HEK293T (cell line): ENCODE measurements around the gene FUT8.

Source experiments
- CTCF ChIA-PET: fragments of 350-600 bp; formaldehyde crosslinking; extraction: SDS; loops from one replicate; lab custom pipeline; 2021; ENCODE audit warnings: antibody characterized with exemption, inconsistent platforms; lab: Yijun Ruan, JAX
- POLR2A ChIA-PET: fragments of 350-600 bp; formaldehyde crosslinking; extraction: SDS; loops from one replicate; lab custom pipeline; 2020; ENCODE audit warnings: antibody characterized with exemption, inconsistent platforms; lab: Yijun Ruan, JAX
- DNase-seq: peaks from one replicate; pipeline ENCODE4 v3.0.0; 2012; ENCODE audit warnings: mixed read lengths; ENCODE audit errors: extremely low spot score
- ARNT ChIP-seq: fragments of 450-650 bp; IDR thresholded peaks from 2 replicates; pipeline ENCODE4 v1.6.1; 2017; ENCODE audit warnings: mild to moderate bottlenecking
- BHLHE40 ChIP-seq: fragments of 450-650 bp; IDR thresholded peaks from 2 replicates; pipeline ENCODE4 v1.6.1; 2016; ENCODE audit warnings: mild to moderate bottlenecking, moderate library complexity, borderline replicate concordance
- CTBP1 ChIP-seq: fragments of 450-650 bp; IDR thresholded peaks from 2 replicates; pipeline ENCODE4 v1.6.1; 2016; ENCODE audit warnings: borderline replicate concordance
- ELF4 ChIP-seq: fragments of 450-650 bp; IDR thresholded peaks from 2 replicates; pipeline ENCODE4 v1.6.1; 2017; ENCODE audit warnings: antibody characterized with exemption
- FOXA1 ChIP-seq: fragments of 450-650 bp; IDR thresholded peaks from 2 replicates; pipeline ENCODE4 v1.6.1; 2016; ENCODE audit warnings: mild to moderate bottlenecking
- FOXK2 ChIP-seq: fragments of 450-650 bp; IDR thresholded peaks from 2 replicates; pipeline ENCODE4 v1.6.1; 2016; ENCODE audit warnings: mild to moderate bottlenecking
- FOXM1 ChIP-seq: fragments of 450-650 bp; IDR thresholded peaks from 2 replicates; pipeline ENCODE4 v1.6.1; 2017; ENCODE audit warnings: mild to moderate bottlenecking, borderline replicate concordance
- HDGF ChIP-seq: fragments of 450-650 bp; IDR thresholded peaks from 2 replicates; pipeline ENCODE4 v1.6.1; 2017; ENCODE audit warnings: antibody characterized with exemption, borderline replicate concordance
- L3MBTL2 ChIP-seq: fragments of 450-650 bp; conservative IDR thresholded peaks from 2 replicates; pipeline ENCODE4 v1.6.1; 2016; ENCODE audit warnings: mild to moderate bottlenecking
- LEF1 ChIP-seq: fragments of 450-650 bp; IDR thresholded peaks from 2 replicates; pipeline ENCODE4 v1.6.1; 2017; ENCODE audit warnings: mild to moderate bottlenecking, borderline replicate concordance
- NFRKB ChIP-seq: fragments of 450-650 bp; IDR thresholded peaks from 2 replicates; pipeline ENCODE4 v1.6.1; 2016; ENCODE audit warnings: mild to moderate bottlenecking, moderate library complexity
- SP1 ChIP-seq: fragments of 450-650 bp; IDR thresholded peaks from 2 replicates; pipeline ENCODE4 v1.6.1; 2017
- SUZ12 ChIP-seq: fragments of 450-650 bp; IDR thresholded peaks from 2 replicates; pipeline ENCODE4 v1.6.1; 2016; ENCODE audit warnings: mild to moderate bottlenecking
- TARDBP ChIP-seq: fragments of 450-650 bp; IDR thresholded peaks from 2 replicates; pipeline ENCODE4 v1.6.1; 2016
- ZNF384 ChIP-seq: fragments of 450-650 bp; IDR thresholded peaks from 2 replicates; pipeline ENCODE4 v1.6.1; 2016
- TF ChIP-seq, protein P1 (sequence below): fragments of 450-650 bp; IDR thresholded peaks from 2 replicates; pipeline ENCODE4 v1.6.1; 2016

Gene FUT8

GRCh38 chr14:65502676-65503124 lies 90.2 kb downstream of the FUT8 start:
- TF ChIP-seq, protein P1, sequence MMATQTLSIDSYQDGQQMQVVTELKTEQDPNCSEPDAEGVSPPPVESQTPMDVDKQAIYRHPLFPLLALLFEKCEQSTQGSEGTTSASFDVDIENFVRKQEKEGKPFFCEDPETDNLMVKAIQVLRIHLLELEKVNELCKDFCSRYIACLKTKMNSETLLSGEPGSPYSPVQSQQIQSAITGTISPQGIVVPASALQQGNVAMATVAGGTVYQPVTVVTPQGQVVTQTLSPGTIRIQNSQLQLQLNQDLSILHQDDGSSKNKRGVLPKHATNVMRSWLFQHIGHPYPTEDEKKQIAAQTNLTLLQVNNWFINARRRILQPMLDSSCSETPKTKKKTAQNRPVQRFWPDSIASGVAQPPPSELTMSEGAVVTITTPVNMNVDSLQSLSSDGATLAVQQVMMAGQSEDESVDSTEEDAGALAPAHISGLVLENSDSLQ, result no peak
- TF ChIP-seq FOXA1 (no peak), HDGF (no peak), FOXK2 (no peak), SUZ12 (no peak), BHLHE40 (no peak), NFRKB (no peak), TARDBP (no peak), L3MBTL2 (no peak), ZNF384 (no peak)
- DNase-seq, result no peak
- CTCF ChIA-PET, result interaction anchor here (0.6 kb wide), 1 partner anchor 624 kb away, joined by 3 read pairs; no protein-coding TSS in a partner anchor
- POLR2A ChIA-PET, result no interaction called here

GRCh38 chr14:65503771-65504170 lies 91.2 kb downstream of the FUT8 start:
- POLR2A ChIA-PET, result no interaction called here

DNA sequence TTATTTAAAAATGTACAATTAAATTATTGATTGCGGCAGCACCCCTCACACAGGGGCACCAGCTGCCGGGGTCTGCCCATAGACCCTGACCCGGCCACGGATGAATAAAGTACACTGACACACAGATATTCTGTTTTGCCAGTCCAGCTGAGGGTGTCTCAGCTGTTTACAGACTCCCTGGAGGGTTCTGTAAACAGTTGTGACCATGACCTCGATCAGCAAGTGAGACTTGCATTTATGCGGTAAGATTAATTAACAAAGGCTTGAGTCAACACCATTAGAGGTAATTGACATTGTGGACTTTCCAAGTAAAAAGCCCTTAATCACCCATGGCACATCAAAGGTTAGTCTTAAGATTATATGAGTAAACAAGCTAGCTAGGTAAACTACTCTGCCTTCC lies 94.3 kb downstream of the FUT8 start:
- CTCF ChIA-PET, result no interaction called here
- POLR2A ChIA-PET, result no interaction called here
- DNase-seq, result no peak
- no peak for TF ChIP-seq L3MBTL2
- TF ChIP-seq ARNT, result no peak

More at GRCh38 chr14:65503771-65504170, 91.2 kb downstream of the FUT8 start:
- CTCF ChIA-PET, result no interaction called here
- TF ChIP-seq SUZ12 (no peak), HDGF (no peak), FOXM1 (no peak)
- TF ChIP-seq, protein P1, result no peak
- DNase-seq, result no peak

DNA sequence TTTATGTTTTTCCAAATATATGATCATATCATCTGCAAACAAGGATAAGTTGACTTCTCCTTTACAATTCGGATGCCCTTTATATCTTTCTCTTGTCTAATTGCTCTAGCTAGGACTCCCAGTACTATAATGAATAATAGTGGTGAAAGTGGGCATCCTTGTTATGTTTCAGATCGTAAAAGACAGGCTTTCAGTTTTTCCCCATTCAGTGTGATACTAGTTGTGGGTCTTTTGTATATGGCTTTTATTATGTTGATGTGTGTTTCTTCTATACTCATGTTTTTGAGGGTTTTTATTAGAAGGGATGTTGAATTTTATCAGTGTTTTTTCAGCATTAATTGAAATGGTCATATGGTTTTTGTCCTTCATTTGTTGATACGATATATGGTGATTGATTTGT lies 97.3 kb downstream of the FUT8 start:
- ChIA-PET CTCF (no interaction called here), POLR2A (no interaction called here)
- no peak for DNase-seq
- TF ChIP-seq LEF1 (no peak), FOXA1 (no peak), ZNF384 (no peak), SUZ12 (no peak), ARNT (no peak), HDGF (no peak), BHLHE40 (no peak), CTBP1 (no peak), ELF4 (no peak), FOXM1 (no peak), FOXK2 (no peak), NFRKB (no peak), SP1 (no peak), L3MBTL2 (no peak)
- TF ChIP-seq, protein P1, result no peak

DNA sequence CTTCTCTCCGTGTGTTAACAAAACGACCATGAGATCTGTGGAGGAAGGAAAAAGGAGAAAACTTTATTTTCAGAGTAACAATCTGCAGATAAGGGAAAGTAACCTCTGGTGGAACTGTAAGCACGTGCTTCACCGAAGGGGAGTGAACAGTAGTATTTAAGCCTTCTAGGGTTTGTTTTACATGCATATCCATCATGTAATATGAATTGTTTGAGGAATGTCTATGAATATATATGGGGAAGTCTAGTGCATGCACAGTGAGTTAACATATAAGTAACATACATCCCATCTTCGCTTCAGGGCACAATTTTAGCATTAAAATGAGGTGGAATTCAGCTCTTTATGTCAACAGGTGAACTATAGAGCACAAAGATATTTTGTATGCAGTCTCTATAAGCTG lies 101.1 kb downstream of the FUT8 start:
- TF ChIP-seq ARNT, result no peak
- TF ChIP-seq FOXK2, result no peak
- TF ChIP-seq ZNF384, result no peak
- no peak for TF ChIP-seq SP1
- no peak for TF ChIP-seq L3MBTL2
- TF ChIP-seq FOXA1, result no peak
- TF ChIP-seq TARDBP, result no peak
- DNase-seq, result no peak
- CTCF ChIA-PET, result no interaction called here
- POLR2A ChIA-PET, result no interaction called here

DNA sequence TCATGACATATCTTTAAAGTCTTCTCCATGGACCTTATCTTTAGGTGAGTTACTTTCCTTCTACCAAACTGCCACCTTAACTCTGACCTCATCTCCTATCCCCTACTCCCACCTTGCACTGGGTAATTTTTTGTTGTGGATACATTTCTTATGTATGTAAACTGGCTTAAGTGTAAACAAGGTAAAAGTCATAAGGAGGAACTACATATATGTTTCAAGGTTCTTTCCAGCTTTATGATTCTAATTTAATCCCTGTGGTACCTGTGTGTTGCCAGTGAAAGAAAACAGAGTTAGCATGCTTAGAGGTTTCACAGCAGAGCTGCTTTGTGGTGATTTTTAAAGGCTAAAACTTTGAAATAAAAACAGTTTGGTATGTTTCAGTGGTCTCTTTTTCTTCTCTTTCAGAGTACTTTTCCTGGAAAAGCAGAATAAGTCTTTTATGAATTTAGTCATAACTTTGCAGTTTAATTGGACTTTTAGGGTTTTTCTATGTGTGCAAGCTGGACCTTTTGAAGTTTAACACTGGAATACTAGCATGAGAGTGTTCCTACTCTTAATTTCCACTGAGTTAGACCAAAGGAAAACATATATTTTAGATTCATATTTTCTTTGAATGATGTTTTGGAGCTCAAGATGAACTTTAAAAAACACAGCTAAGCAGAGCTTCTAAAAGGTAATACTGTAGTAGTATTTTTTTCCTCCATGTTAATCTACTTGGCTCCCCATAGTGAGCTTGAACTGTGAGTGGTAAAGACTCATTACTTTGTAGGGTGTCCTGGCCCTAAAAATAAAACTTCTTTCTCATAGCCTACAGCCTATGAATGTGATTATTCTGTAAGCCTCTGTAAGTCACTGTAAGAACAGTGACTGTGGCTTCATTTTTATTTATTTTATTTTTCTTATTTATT lies 105.4 kb downstream of the FUT8 start:
- POLR2A ChIA-PET, result no interaction called here
- DNase-seq, result no peak
- CTCF ChIA-PET, result no interaction called here
- TF ChIP-seq L3MBTL2, result no peak

DNA sequence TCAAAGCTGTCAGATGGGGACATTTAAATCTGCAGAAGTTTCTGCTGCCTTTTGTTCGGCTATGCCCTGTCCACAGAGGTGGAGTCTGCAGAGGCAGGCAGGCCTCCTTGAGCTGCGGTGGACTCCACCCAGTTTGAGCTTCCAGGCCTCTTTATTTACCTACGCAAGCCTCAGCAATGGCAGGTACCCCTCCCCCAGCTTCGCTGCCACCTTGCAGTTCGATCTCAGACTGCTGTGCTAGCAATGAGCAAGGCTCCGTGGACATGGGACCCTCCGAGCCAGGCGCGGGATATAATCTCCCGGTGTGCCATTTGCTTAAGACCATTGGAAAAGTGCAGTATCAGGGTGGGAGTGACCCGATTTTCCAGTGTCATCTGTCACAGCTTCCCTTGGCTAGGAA lies 115.5 kb downstream of the FUT8 start:
- ChIA-PET CTCF (no interaction called here), POLR2A (no interaction called here)
- TF ChIP-seq FOXM1, result no peak
- TF ChIP-seq LEF1, result no peak
- no peak for TF ChIP-seq HDGF
- no peak for TF ChIP-seq NFRKB
- TF ChIP-seq ZNF384, result no peak
- no peak for TF ChIP-seq BHLHE40
- TF ChIP-seq, protein P1, result no peak
- no peak for TF ChIP-seq TARDBP
- no peak for TF ChIP-seq SP1
- TF ChIP-seq L3MBTL2, result no peak
- TF ChIP-seq FOXA1, result no peak
- no peak for TF ChIP-seq ARNT
- TF ChIP-seq ELF4, result no peak
- no peak for TF ChIP-seq SUZ12
- no peak for TF ChIP-seq FOXK2
- no peak for DNase-seq
